Kidney (tissue), 22 donors: ENCODE data around the gene SERTM1. TPM values are rescaled to one million over a fixed set of nuclear protein-coding genes. Genes with fewer than 3 reads are reported as not detected.

Experiments
- DNase-seq, 5 donors: peaks; one replicate each; pipeline ENCODE4 v3.0.0-alpha.2; 2013 to 2020
- FAIRE-seq: peaks from 2 replicates; lab custom pipeline; 2012; peaks lifted over from hg19 to GRCh38; lab: Jason Lieb, UNC
- H3K27ac ChIP-seq, 2 donors: one replicate each; pipeline ENCODE4 v1.7.0; 2013; ENCODE audit warnings: low read depth in 2 of 2, low read length in 2 of 2, inconsistent platforms in 1 of 2
- H3K27me3 ChIP-seq: one replicate; pipeline ENCODE4 v1.7.1; 2013; ENCODE audit warnings: low read length, inconsistent platforms; ENCODE audit not compliant: control insufficient read depth, insufficient read depth
- H3K36me3 ChIP-seq, 3 donors: one replicate each; pipeline versions ENCODE4 v1.7.0 to v1.7.1; 2013; ENCODE audit warnings: low read length in 3 of 3, control low read depth in 1 of 3, inconsistent platforms in 1 of 3; ENCODE audit not compliant: insufficient read depth in 3 of 3, control insufficient read depth in 2 of 3
- H3K4me1 ChIP-seq, 3 donors: one replicate each; pipeline versions ENCODE4 v1.7.0 to v1.7.1; 2013; ENCODE audit warnings: low read length in 3 of 3, inconsistent platforms in 1 of 3, low read depth in 1 of 3; ENCODE audit not compliant: control insufficient read depth in 2 of 3, insufficient read depth in 2 of 3
- H3K4me3 ChIP-seq, 3 donors: one replicate each; pipeline versions ENCODE4 v1.7.0 to v1.8.1; 2013; ENCODE audit warnings: low read length in 3 of 3, control low read depth in 1 of 3, inconsistent platforms in 1 of 3
- H3K9ac ChIP-seq, 3 donors: one replicate each; pipeline versions ENCODE4 v1.7.0 to v1.7.1; 2013; ENCODE audit warnings: low read length in 3 of 3, control low read depth in 1 of 3, inconsistent platforms in 1 of 3
- H3K9me3 ChIP-seq, 3 donors: one replicate each; pipeline versions ENCODE4 v1.7.0 to v1.7.1; 2013; ENCODE audit warnings: low read length in 3 of 3, control low read depth in 1 of 3, inconsistent platforms in 1 of 3; ENCODE audit not compliant: control insufficient read depth in 2 of 3, insufficient read depth in 1 of 3
- intact Hi-C: fragments of 100-400 bp; cut with DNase I; formaldehyde crosslinking; loops from one replicate; pipeline ENCODE4 v1.11.1; 2022
- long read RNA-seq, 10 donors: library from polyadenylated mRNA in 1 of 10; unstranded in 1 of 10; transcript quantifications; one replicate each; pipeline ENCODE4 v2.0.0 and lab custom pipeline, GENCODE V29; 2021 to 2026
- polyA plus RNA-seq: library from polyadenylated mRNA; stranded (reverse); fragments of 350-450 nt; fragmentation: Illumina TruSeq; extraction: RNeasy Lipid Tissue Mini Kit (QIAGEN cat#74804); gene quantifications from one replicate; pipeline ENCODE4 v1.2.3, GENCODE V29; 2014; ENCODE audit warnings: low read depth, low replicate concordance; ENCODE audit not compliant: insufficient read depth
- total RNA-seq: library from RNA; stranded (reverse); fragmentation: NEBNext Ultra II Directional; extraction: Animal tissue kit (Norgen Biotek cat#: 25700); gene quantifications from one replicate; pipeline ENCODE4 v1.2.1, GENCODE V29; 2021
- TF ChIP-seq, protein P1 (sequence below): IDR thresholded peaks from 3 replicates; pipeline ENCODE4 v1.5.1; 2012; ENCODE audit warnings: mild to moderate bottlenecking, moderate library complexity, borderline replicate concordance; ENCODE audit not compliant: insufficient read depth; ENCODE audit errors: extremely low read depth
- donor health status: control.
- donor health status: control.
- donor health status: control.
- donor health status: control.
- donor health status: control.
- donor health status: DM: yes; HTN: yes; CAD: no.
- donor health status: Normal renal cell carcinoma (clear cell type).

Gene SERTM1
- total RNA-seq = not detected
- not detected for polyA plus RNA-seq
- long read RNA-seq, donor 1, partial matches to known transcripts = 0 of 1 reads
- long read RNA-seq, donor 1, other reads (novel, unspliced or antisense) = 0 of 1 reads
- long read RNA-seq, donor 2 = 0 reads
- long read RNA-seq, donor 3 = 0 reads
- long read RNA-seq, donor 4 = 0 reads
- long read RNA-seq, donor 5 = 0 reads
- long read RNA-seq, donor 6 = 0 reads
- long read RNA-seq, donor 7 = 0 reads
- long read RNA-seq, donor 8 = 0 reads
- long read RNA-seq, donor 9 = 0 reads
- long read RNA-seq, donor 10 = 0 reads

DNA sequence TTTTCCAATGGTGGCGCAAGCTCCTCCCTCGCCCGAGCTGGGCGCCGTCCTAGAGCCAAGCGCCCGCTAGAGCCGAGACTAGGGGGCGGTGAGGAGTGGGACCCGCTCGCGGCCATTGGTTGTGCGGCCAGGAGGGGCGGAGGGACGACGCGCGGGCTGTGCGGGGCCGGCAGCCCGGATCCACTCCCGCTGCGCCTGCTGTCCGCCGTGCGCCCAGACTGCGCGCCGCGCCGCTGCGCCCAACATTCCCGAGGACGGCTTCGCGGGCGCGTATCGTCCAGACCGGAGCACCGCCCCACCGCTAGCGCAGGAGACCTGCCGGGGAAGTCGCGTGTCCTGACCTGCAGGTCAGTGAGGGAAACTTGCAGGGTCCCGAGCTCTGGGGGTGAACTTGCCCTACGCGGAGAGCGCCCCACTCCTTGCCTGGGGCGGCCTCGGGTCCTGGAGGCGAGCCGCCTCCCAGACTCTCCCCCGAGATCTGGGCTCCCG, at the start of gene SERTM1:
Gene SERTM1, plus strand, starts transcription at position 183 of the 489 bp plus-strand sequence. CDS start 21,059 bp downstream, outside the sequence.
- DNase-seq (peak; percentile 66 to 80 (median 71)), FAIRE-seq (no peak)
- Histone ChIP-seq H3K4me1 (peaks cover 0 to 3% (median 0%) of the 10 kb centered on the region in 3 donors), H3K27ac (no peak within 1 kb of the TSS), H3K9me3 (no peaks in the 10 kb centered on the region), H3K9ac (no peak within 1 kb of the TSS), H3K36me3 (no peaks in the 10 kb centered on the region), H3K27me3 (peaks cover 16% of the 10 kb centered on the region), H3K4me3 (peak within 1 kb of the TSS in 1 of 3 donors; percentile 23)
- TF ChIP-seq, protein P1, sequence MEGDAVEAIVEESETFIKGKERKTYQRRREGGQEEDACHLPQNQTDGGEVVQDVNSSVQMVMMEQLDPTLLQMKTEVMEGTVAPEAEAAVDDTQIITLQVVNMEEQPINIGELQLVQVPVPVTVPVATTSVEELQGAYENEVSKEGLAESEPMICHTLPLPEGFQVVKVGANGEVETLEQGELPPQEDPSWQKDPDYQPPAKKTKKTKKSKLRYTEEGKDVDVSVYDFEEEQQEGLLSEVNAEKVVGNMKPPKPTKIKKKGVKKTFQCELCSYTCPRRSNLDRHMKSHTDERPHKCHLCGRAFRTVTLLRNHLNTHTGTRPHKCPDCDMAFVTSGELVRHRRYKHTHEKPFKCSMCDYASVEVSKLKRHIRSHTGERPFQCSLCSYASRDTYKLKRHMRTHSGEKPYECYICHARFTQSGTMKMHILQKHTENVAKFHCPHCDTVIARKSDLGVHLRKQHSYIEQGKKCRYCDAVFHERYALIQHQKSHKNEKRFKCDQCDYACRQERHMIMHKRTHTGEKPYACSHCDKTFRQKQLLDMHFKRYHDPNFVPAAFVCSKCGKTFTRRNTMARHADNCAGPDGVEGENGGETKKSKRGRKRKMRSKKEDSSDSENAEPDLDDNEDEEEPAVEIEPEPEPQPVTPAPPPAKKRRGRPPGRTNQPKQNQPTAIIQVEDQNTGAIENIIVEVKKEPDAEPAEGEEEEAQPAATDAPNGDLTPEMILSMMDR = no peak
- intact Hi-C loops = no loop called here

- H3K27ac ChIP-seq = no peak overlapping the region
- H3K27me3 ChIP-seq = no peaks in the 10 kb centered on the region
- intact Hi-C loops = no loop called here
- FAIRE-seq = no peak
- no peak for DNase-seq
- peaks cover 0 to 3% (median 0%) of the 10 kb centered on the region in 3 donors for H3K9me3 ChIP-seq
- H3K9ac ChIP-seq = no peak overlapping the region
- no peaks in the 10 kb centered on the region for H3K36me3 ChIP-seq
- H3K4me1 ChIP-seq = no peaks in the 10 kb centered on the region
- H3K4me3 ChIP-seq = no peak overlapping the region
- TF ChIP-seq, protein P1 = no peak
Measured at GRCh38 chr13:36628377-36629056, 45.3 kb upstream of the SERTM1 start.

GRCh38 chr13:36629057-36629385, 44.8 kb upstream of the SERTM1 start:
- Histone ChIP-seq H3K27ac (no peak overlapping the region), H3K36me3 (no peaks in the 10 kb centered on the region), H3K27me3 (no peaks in the 10 kb centered on the region), H3K4me3 (no peak overlapping the region), H3K4me1 (no peaks in the 10 kb centered on the region), H3K9me3 (peaks cover 0 to 3% (median 0%) of the 10 kb centered on the region in 3 donors), H3K9ac (no peak overlapping the region)
- no peak for FAIRE-seq
- intact Hi-C loops = no loop called here
- TF ChIP-seq, protein P1 = no peak
- DNase-seq = no peak
